Ectodermal cell (in vitro differentiated cells): ENCODE results near the gene ARSB.
"Not testable (repeated sequence)": the region's sequence is repeated elsewhere in the genome, so short reads cannot be mapped to it uniquely, and the experiment has no call there.

Experiments used
- H3K27ac ChIP-seq: 2 replicates; pipeline ENCODE4 v1.7.0; 2013; ENCODE audit warnings: mild to moderate bottlenecking, low read depth, low read length; ENCODE audit not compliant: insufficient read depth, poor library complexity, severe bottlenecking
- H3K27me3 ChIP-seq: 2 replicates; pipeline ENCODE4 v1.7.0; 2013; ENCODE audit warnings: mild to moderate bottlenecking, low read length; ENCODE audit not compliant: insufficient read depth, control insufficient read depth, poor library complexity, severe bottlenecking
- H3K36me3 ChIP-seq: one replicate; pipeline ENCODE4 v1.7.0; 2013; ENCODE audit warnings: low read length; ENCODE audit not compliant: control insufficient read depth, insufficient read depth
- H3K4me1 ChIP-seq: one replicate; pipeline ENCODE4 v1.7.0; 2013; ENCODE audit warnings: low read length; ENCODE audit not compliant: control insufficient read depth, insufficient read depth
- H3K4me3 ChIP-seq: 2 replicates; pipeline ENCODE4 v1.7.0; 2013; ENCODE audit warnings: low read depth, low read length, control low read depth; ENCODE audit not compliant: insufficient read depth
- H3K9me3 ChIP-seq: 2 replicates; pipeline ENCODE4 v1.7.0; 2013; ENCODE audit warnings: mild to moderate bottlenecking, low read length, moderate library complexity; ENCODE audit not compliant: control insufficient read depth
- WGBS, 2 experiments: methylation state at CpG; one replicate each; pipeline ENCODE4 v1.1.7; 2013; ENCODE audit warnings: missing lambda C conversion rate in 2 of 2; 5-methylcytosine and 5-hydroxymethylcytosine counted together

Gene ARSB

GRCh38 chr5:78922879-78923621, 62.1 kb downstream of the ARSB start:
- Histone ChIP-seq H3K4me1 (peaks cover 24% of the 10 kb centered on the region), H3K27ac (no peak overlapping the region), H3K27me3 (no peaks in the 10 kb centered on the region), H3K36me3 (no peaks in the 10 kb centered on the region), H3K4me3 (no peak overlapping the region), H3K9me3 (no peaks in the 10 kb centered on the region)
- 92 to 97% methylated on average over 8 of the region's 8 CpGs for WGBS, 2 experiments

GRCh38 chr5:78920604-78921003, 64.5 kb downstream of the ARSB start:
- Histone ChIP-seq H3K4me3 (no peak overlapping the region), H3K27me3 (no peaks in the 10 kb centered on the region), H3K36me3 (no peaks in the 10 kb centered on the region), H3K9me3 (no peaks in the 10 kb centered on the region), H3K27ac (no peak overlapping the region), H3K4me1 (peaks cover 9% of the 10 kb centered on the region)
- WGBS, 2 experiments, result 87 to 88% methylated on average over 2 of the region's 2 CpGs

GRCh38 chr5:78919796-78920195, 65.3 kb downstream of the ARSB start:
- no peaks in the 10 kb centered on the region for H3K27me3 ChIP-seq
- no peaks in the 10 kb centered on the region for H3K9me3 ChIP-seq
- H3K4me1 ChIP-seq, result peaks cover 1% of the 10 kb centered on the region
- no peak overlapping the region for H3K4me3 ChIP-seq
- 67 to 94% methylated on average over 1 of the region's 1 CpG for WGBS, 2 experiments
- H3K27ac ChIP-seq, result no peak overlapping the region
- H3K36me3 ChIP-seq, result no peaks in the 10 kb centered on the region

GRCh38 chr5:78916044-78916443, 69.1 kb downstream of the ARSB start:
- H3K27me3 ChIP-seq, result no peaks in the 10 kb centered on the region
- H3K9me3 ChIP-seq, result no peaks in the 10 kb centered on the region
- WGBS, 2 experiments, result 91% methylated on average over 4 of the region's 5 CpGs
- no peaks in the 10 kb centered on the region for H3K4me1 ChIP-seq
- no peaks in the 10 kb centered on the region for H3K36me3 ChIP-seq
- H3K27ac ChIP-seq, result no peak overlapping the region
- no peak overlapping the region for H3K4me3 ChIP-seq

GRCh38 chr5:78915170-78915569, 69.9 kb downstream of the ARSB start:
- no peak overlapping the region for H3K27ac ChIP-seq
- 90 to 95% methylated on average over 3 of the region's 3 CpGs for WGBS, 2 experiments
- no peaks in the 10 kb centered on the region for H3K27me3 ChIP-seq
- no peaks in the 10 kb centered on the region for H3K36me3 ChIP-seq
- no peaks in the 10 kb centered on the region for H3K9me3 ChIP-seq
- no peak overlapping the region for H3K4me3 ChIP-seq
- no peaks in the 10 kb centered on the region for H3K4me1 ChIP-seq

- Histone ChIP-seq H3K27me3 (no peaks in the 10 kb centered on the region), H3K27ac (no peak overlapping the region), H3K9me3 (no peaks in the 10 kb centered on the region), H3K36me3 (no peaks in the 10 kb centered on the region), H3K4me1 (peaks cover 10% of the 10 kb centered on the region), H3K4me3 (no peak overlapping the region)
- WGBS, 2 experiments, result 98 to 99% methylated on average over 7 of the region's 7 CpGs
These were observed 72.3 kb downstream of the ARSB start for GRCh38 chr5:78912811-78913210.

- 90 to 91% methylated on average over 5 of the region's 5 CpGs for WGBS, 2 experiments
- no peaks in the 10 kb centered on the region for H3K9me3 ChIP-seq
These were observed 72.9 kb downstream of the ARSB start for GRCh38 chr5:78912085-78912771.

GRCh38 chr5:78909224-78909983, 75.7 kb downstream of the ARSB start:
- not testable (repeated sequence) for H3K27me3 ChIP-seq, H3K27ac ChIP-seq, H3K36me3 ChIP-seq, H3K4me3 ChIP-seq, H3K9me3 ChIP-seq
- peaks cover 13% of the 10 kb centered on the region for H3K4me1 ChIP-seq
- 83 to 90% methylated on average over 7 to 8 of the region's 9 CpGs for WGBS, 2 experiments

More at GRCh38 chr5:78912085-78912771, 72.9 kb downstream of the ARSB start:
- Histone ChIP-seq H3K36me3 (no peaks in the 10 kb centered on the region), H3K27ac (no peak overlapping the region), H3K4me1 (peaks cover 13% of the 10 kb centered on the region), H3K4me3 (no peak overlapping the region), H3K27me3 (no peaks in the 10 kb centered on the region)

GRCh38 chr5:78908173-78909061, 76.7 kb downstream of the ARSB start:
- Histone ChIP-seq H3K4me1 (peaks cover 13% of the 10 kb centered on the region), H3K36me3 (no peaks in the 10 kb centered on the region), H3K4me3 (no peak overlapping the region), H3K27me3 (no peaks in the 10 kb centered on the region), H3K9me3 (no peaks in the 10 kb centered on the region), H3K27ac (no peak overlapping the region)
- 29 to 33% methylated on average over 12 of the region's 12 CpGs for WGBS, 2 experiments
